Measurements from ENCODE around the gene COX7A2.

The COX7A2 gene

GRCh38 chr6:75268121-75268987 lies 24.8 kb upstream of the COX7A2 start:
- Histone ChIP-seq H3K79me2 (ENCODE audit: control insufficient read depth, insufficient read depth, low read length, unreplicated experiment) (peaks cover 52% of the 10 kb centered on the region), H3K36me3 (ENCODE audit: insufficient read depth, low read length) (peaks cover 5% of the 10 kb centered on the region; the same call in 1 of the 2 replicates)

GRCh38 chr6:75267461-75267860 lies 23.9 kb upstream of the COX7A2 start:
- Histone ChIP-seq H3K4me3 (ENCODE audit: low read depth, low read length) (no peak overlapping the region), H2AFZ (ENCODE audit: low read length, unreplicated experiment) (no peak overlapping the region), H3K4me1 (ENCODE audit: control insufficient read depth, insufficient read depth, low read length, unreplicated experiment) (peaks cover 11% of the 10 kb centered on the region), H3K79me2 (ENCODE audit: control insufficient read depth, insufficient read depth, low read length, unreplicated experiment) (peaks cover 51% of the 10 kb centered on the region), H3K36me3 (ENCODE audit: insufficient read depth, low read length) (peaks cover 6% of the 10 kb centered on the region; the same call in 1 of the 2 replicates), H3K27me3 (ENCODE audit: insufficient read depth, low read length) (no peaks in the 10 kb centered on the region), H3K27ac (ENCODE audit: low read depth, low read length) (no peak overlapping the region)

More at GRCh38 chr6:75268121-75268987, 24.8 kb upstream of the COX7A2 start:
- Histone ChIP-seq H3K27ac (ENCODE audit: low read depth, low read length) (no peak overlapping the region), H3K27me3 (ENCODE audit: insufficient read depth, low read length) (no peaks in the 10 kb centered on the region), H2AFZ (ENCODE audit: low read length, unreplicated experiment) (no peak overlapping the region), H3K4me1 (ENCODE audit: control insufficient read depth, insufficient read depth, low read length, unreplicated experiment) (peaks cover 16% of the 10 kb centered on the region), H3K4me3 (ENCODE audit: low read depth, low read length) (no peak overlapping the region)

DNA sequence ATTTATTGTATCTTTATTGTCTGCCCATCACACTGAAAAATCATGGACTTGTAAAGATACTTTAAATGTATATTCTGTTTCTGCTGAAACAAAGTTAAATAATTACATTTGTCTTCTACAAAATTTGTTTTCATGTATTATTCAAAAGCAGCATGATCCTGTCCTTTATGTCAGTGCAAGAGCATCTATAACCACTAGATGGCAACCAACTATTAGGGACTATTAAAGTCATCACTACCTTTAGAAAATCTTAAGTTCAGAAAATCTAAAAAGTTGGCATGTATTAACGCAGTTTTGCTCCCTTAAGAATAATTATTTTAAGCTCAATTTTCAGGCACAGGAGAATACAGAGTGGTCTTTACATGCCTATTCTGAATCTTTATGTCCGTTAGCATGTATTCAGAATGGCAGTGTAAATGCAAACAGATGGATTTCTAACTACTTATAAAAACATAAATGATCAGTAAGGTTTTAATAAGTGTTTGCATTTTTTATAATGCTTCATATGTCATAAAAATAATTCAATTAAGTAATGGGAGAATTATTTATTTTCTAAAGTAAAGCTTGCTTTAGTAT lies 23.2 kb upstream of the COX7A2 start:
- no peak overlapping the region for H3K4me3 ChIP-seq (ENCODE audit: low read depth, low read length)
- H3K79me2 ChIP-seq (ENCODE audit: control insufficient read depth, insufficient read depth, low read length, unreplicated experiment) = peaks cover 47% of the 10 kb centered on the region
- H3K4me1 ChIP-seq (ENCODE audit: control insufficient read depth, insufficient read depth, low read length, unreplicated experiment) = peaks cover 7% of the 10 kb centered on the region
- 0 out of 2 replicates have a peak, but pooled peaks cover 5% of the 10 kb centered on the region for H3K36me3 ChIP-seq (ENCODE audit: insufficient read depth, low read length)
- H2AFZ ChIP-seq (ENCODE audit: low read length, unreplicated experiment) = no peak overlapping the region
- no peak overlapping the region for H3K27ac ChIP-seq (ENCODE audit: low read depth, low read length)
- H3K27me3 ChIP-seq (ENCODE audit: insufficient read depth, low read length) = no peaks in the 10 kb centered on the region

DNA sequence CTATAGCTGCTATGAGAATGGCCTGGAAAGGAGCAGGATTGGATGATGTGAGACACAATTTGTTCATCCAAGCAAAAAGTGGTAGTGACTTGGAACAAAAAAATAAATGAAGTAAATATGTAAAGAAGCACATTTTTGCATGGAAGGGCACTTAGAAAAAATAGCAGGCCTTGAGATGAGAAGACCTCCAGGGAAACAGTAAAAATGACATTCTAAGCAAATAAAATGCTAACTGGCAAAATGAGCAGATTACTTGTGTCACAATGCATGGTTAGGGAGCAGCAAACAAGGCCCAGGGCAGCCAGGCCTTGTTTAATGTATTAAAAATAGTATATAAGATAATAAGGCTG lies 19.8 kb upstream of the COX7A2 start:
- peaks cover 26% of the 10 kb centered on the region for H3K36me3 ChIP-seq (ENCODE audit: insufficient read depth, low read length)
- H3K79me2 ChIP-seq (ENCODE audit: control insufficient read depth, insufficient read depth, low read length, unreplicated experiment) = peaks cover 19% of the 10 kb centered on the region
- H3K4me1 ChIP-seq (ENCODE audit: control insufficient read depth, insufficient read depth, low read length, unreplicated experiment) = peaks cover 5% of the 10 kb centered on the region
- no peak overlapping the region for H2AFZ ChIP-seq (ENCODE audit: low read length, unreplicated experiment)
- H3K27me3 ChIP-seq (ENCODE audit: insufficient read depth, low read length) = no peaks in the 10 kb centered on the region
- no peak overlapping the region for H3K27ac ChIP-seq (ENCODE audit: low read depth, low read length)
- no peak overlapping the region for H3K4me3 ChIP-seq (ENCODE audit: low read depth, low read length)

GRCh38 chr6:75262716-75263400 lies 19.3 kb upstream of the COX7A2 start:
- no peak overlapping the region for H3K4me3 ChIP-seq (ENCODE audit: low read depth, low read length)
- H3K79me2 ChIP-seq (ENCODE audit: control insufficient read depth, insufficient read depth, low read length, unreplicated experiment) = peaks cover 15% of the 10 kb centered on the region
- peaks cover under 1% of the 10 kb centered on the region for H3K4me1 ChIP-seq (ENCODE audit: control insufficient read depth, insufficient read depth, low read length, unreplicated experiment)
- H3K27ac ChIP-seq (ENCODE audit: low read depth, low read length) = no peak overlapping the region
- H3K36me3 ChIP-seq (ENCODE audit: insufficient read depth, low read length) = peaks cover 28% of the 10 kb centered on the region
- H3K27me3 ChIP-seq (ENCODE audit: insufficient read depth, low read length) = no peaks in the 10 kb centered on the region
- no peak overlapping the region for H2AFZ ChIP-seq (ENCODE audit: low read length, unreplicated experiment)

GRCh38 chr6:75261299-75261698 lies 17.7 kb upstream of the COX7A2 start:
- H3K79me2 ChIP-seq (ENCODE audit: control insufficient read depth, insufficient read depth, low read length, unreplicated experiment) = peaks cover 12% of the 10 kb centered on the region
- H3K27ac ChIP-seq (ENCODE audit: low read depth, low read length) = no peak overlapping the region
- no peaks in the 10 kb centered on the region for H3K27me3 ChIP-seq (ENCODE audit: insufficient read depth, low read length)
- peaks cover 34% of the 10 kb centered on the region for H3K36me3 ChIP-seq (ENCODE audit: insufficient read depth, low read length)
- H3K4me1 ChIP-seq (ENCODE audit: control insufficient read depth, insufficient read depth, low read length, unreplicated experiment) = no peaks in the 10 kb centered on the region
- no peak overlapping the region for H3K4me3 ChIP-seq (ENCODE audit: low read depth, low read length)
- no peak overlapping the region for H2AFZ ChIP-seq (ENCODE audit: low read length, unreplicated experiment)

DNA sequence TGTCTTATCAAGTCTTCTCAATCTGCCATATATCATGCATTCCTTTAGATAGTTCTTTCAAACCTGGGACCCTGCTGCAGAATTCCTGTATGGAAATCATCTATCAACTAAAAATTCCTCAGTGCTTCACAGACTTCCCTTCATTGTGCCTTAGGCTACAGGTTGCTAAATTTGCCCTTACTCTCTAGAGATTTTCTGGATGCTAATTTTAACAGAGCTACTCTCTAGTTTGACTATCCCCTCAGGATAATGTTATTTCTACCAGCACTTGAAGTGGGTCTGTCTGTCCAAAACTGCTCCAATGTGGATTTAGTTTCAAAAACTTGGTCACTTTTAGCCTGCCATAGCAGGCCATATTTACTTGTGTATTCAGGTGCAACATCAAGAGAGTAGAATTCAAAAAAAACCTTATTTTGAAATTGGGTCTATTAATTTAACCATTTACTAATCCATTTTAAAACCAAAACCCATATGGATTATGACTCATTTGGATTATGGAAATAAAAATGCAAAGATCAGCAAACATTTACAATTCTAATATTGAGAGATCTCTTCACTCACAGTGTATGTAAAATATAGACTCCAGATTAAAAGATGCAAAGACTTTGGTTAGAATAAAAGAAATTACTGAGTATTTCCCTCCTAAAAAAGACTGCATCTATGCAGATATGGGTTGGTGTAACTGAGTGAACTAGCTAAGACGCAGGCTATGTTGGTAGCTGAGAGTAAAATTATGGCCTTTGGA lies 13.9 kb upstream of the COX7A2 start:
- H3K79me2 ChIP-seq (ENCODE audit: control insufficient read depth, insufficient read depth, low read length, unreplicated experiment) = no peaks in the 10 kb centered on the region
- H3K4me3 ChIP-seq (ENCODE audit: low read depth, low read length) = no peak overlapping the region
- H2AFZ ChIP-seq (ENCODE audit: low read length, unreplicated experiment) = no peak overlapping the region
- no peaks in the 10 kb centered on the region for H3K4me1 ChIP-seq (ENCODE audit: control insufficient read depth, insufficient read depth, low read length, unreplicated experiment)
- H3K27ac ChIP-seq (ENCODE audit: low read depth, low read length) = no peak overlapping the region
- no peaks in the 10 kb centered on the region for H3K27me3 ChIP-seq (ENCODE audit: insufficient read depth, low read length)
- peaks cover 48% of the 10 kb centered on the region for H3K36me3 ChIP-seq (ENCODE audit: insufficient read depth, low read length)

GRCh38 chr6:75250552-75250951 lies 7.0 kb upstream of the COX7A2 start:
- H3K79me2 ChIP-seq (ENCODE audit: control insufficient read depth, insufficient read depth, low read length, unreplicated experiment) = no peaks in the 10 kb centered on the region
- peaks cover 18% of the 10 kb centered on the region for H3K36me3 ChIP-seq (ENCODE audit: insufficient read depth, low read length)
- H3K27me3 ChIP-seq (ENCODE audit: insufficient read depth, low read length) = no peaks in the 10 kb centered on the region
- H3K4me3 ChIP-seq (ENCODE audit: low read depth, low read length) = no peak overlapping the region
- H3K4me1 ChIP-seq (ENCODE audit: control insufficient read depth, insufficient read depth, low read length, unreplicated experiment) = no peaks in the 10 kb centered on the region
- no peak overlapping the region for H2AFZ ChIP-seq (ENCODE audit: low read length, unreplicated experiment)
- H3K27ac ChIP-seq (ENCODE audit: low read depth, low read length) = no peak overlapping the region

- Histone ChIP-seq H2AFZ (ENCODE audit: low read length, unreplicated experiment) (no peak overlapping the region), H3K4me1 (ENCODE audit: control insufficient read depth, insufficient read depth, low read length, unreplicated experiment) (no peaks in the 10 kb centered on the region), H3K27me3 (ENCODE audit: insufficient read depth, low read length) (no peaks in the 10 kb centered on the region), H3K79me2 (ENCODE audit: control insufficient read depth, insufficient read depth, low read length, unreplicated experiment) (no peaks in the 10 kb centered on the region), H3K4me3 (ENCODE audit: low read depth, low read length) (no peak overlapping the region), H3K36me3 (ENCODE audit: insufficient read depth, low read length) (peaks cover 11% of the 10 kb centered on the region; the same call in 1 of the 2 replicates), H3K27ac (ENCODE audit: low read depth, low read length) (no peak overlapping the region)
Measured at GRCh38 chr6:75249837-75250236, 6.2 kb upstream of the COX7A2 start.

GRCh38 chr6:75246386-75246785 lies 2.8 kb upstream of the COX7A2 start:
- no peak overlapping the region for H3K4me3 ChIP-seq (ENCODE audit: low read depth, low read length)
- H3K27me3 ChIP-seq (ENCODE audit: insufficient read depth, low read length) = no peaks in the 10 kb centered on the region
- no peak overlapping the region for H3K27ac ChIP-seq (ENCODE audit: low read depth, low read length)
- peaks cover 6% of the 10 kb centered on the region for H3K4me1 ChIP-seq (ENCODE audit: control insufficient read depth, insufficient read depth, low read length, unreplicated experiment)
- no peak overlapping the region for H2AFZ ChIP-seq (ENCODE audit: low read length, unreplicated experiment)
- no peaks in the 10 kb centered on the region for H3K36me3 ChIP-seq (ENCODE audit: insufficient read depth, low read length)
- peaks cover 26% of the 10 kb centered on the region for H3K79me2 ChIP-seq (ENCODE audit: control insufficient read depth, insufficient read depth, low read length, unreplicated experiment)
